GM12891 (cell line): ENCODE data around the gene ORC1.

Experiments used
- DNase-seq: peaks from one replicate; pipeline ENCODE4 v3.0.0; 2011; ENCODE audit warnings: low spot score; ENCODE audit not compliant: insufficient read length
- FAIRE-seq: peaks from 2 replicates; lab custom pipeline; 2011; peaks lifted over from hg19 to GRCh38; lab: Jason Lieb, UNC
- PAX5 ChIP-seq: IDR thresholded peaks from 2 replicates; pipeline ENCODE4 v1.6.1; 2011; ENCODE audit warnings: low read length, moderate library complexity, mild to moderate bottlenecking; ENCODE audit not compliant: insufficient read depth, severe bottlenecking
- POLR2A ChIP-seq: IDR thresholded peaks from 2 replicates; pipeline ENCODE4 v1.6.1; 2011; ENCODE audit warnings: low read depth, low read length, control low read depth
- POLR2AphosphoS5 ChIP-seq: IDR thresholded peaks from 2 replicates; pipeline ENCODE4 v1.6.1; 2011; ENCODE audit warnings: low read depth, low read length, control low read depth
- POU2F2 ChIP-seq: IDR thresholded peaks from 2 replicates; pipeline ENCODE4 v1.6.1; 2011; ENCODE audit warnings: low read depth, mild to moderate bottlenecking, control low read depth, low read length, moderate library complexity
- SPI1 ChIP-seq: IDR thresholded peaks from 2 replicates; pipeline ENCODE4 v1.6.1; 2011; ENCODE audit warnings: low read depth, low read length, control low read depth
- TAF1 ChIP-seq: IDR thresholded peaks from 2 replicates; pipeline ENCODE4 v1.6.1; 2011; ENCODE audit warnings: low read depth, low read length, control low read depth

ORC1 gene

GRCh38 chr1:52346653-52347052 is 57.6 kb downstream of the ORC1 start:
- no peak for FAIRE-seq
- DNase-seq = no peak
- TF ChIP-seq POU2F2 = no peak
- no peak for TF ChIP-seq POLR2AphosphoS5
- no peak for TF ChIP-seq PAX5
- no peak for TF ChIP-seq SPI1
- TF ChIP-seq TAF1 = no peak
- no peak for TF ChIP-seq POLR2A

DNA sequence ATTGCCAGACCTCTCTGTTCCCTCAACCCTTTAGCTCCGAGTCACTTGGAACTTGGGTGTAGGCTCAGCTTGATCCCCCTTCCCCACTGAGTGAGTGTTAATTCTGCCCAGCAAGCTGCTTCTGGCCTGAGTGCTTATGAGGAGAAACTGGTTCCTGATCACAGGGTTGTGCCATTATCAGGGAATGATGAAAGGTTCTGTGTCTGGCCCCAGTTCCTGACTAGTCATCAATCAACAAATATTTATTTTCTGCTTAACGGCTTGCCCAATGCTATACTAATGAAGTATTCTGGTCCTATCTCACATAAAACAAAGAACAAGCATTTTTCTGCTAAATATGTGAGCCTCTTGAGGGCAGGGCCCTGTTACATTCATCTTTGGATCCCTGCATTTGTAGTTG is 59.0 kb downstream of the ORC1 start:
- DNase-seq = no peak
- no peak for FAIRE-seq
- TF ChIP-seq POU2F2 (no peak), SPI1 (no peak), POLR2A (no peak), PAX5 (no peak), POLR2AphosphoS5 (no peak)

- FAIRE-seq (no peak), DNase-seq (no peak)
- TF ChIP-seq SPI1 (no peak), PAX5 (no peak), TAF1 (no peak), POU2F2 (no peak), POLR2A (no peak), POLR2AphosphoS5 (no peak)
These were observed 60.2 kb downstream of the ORC1 start for GRCh38 chr1:52343979-52344378.

DNA sequence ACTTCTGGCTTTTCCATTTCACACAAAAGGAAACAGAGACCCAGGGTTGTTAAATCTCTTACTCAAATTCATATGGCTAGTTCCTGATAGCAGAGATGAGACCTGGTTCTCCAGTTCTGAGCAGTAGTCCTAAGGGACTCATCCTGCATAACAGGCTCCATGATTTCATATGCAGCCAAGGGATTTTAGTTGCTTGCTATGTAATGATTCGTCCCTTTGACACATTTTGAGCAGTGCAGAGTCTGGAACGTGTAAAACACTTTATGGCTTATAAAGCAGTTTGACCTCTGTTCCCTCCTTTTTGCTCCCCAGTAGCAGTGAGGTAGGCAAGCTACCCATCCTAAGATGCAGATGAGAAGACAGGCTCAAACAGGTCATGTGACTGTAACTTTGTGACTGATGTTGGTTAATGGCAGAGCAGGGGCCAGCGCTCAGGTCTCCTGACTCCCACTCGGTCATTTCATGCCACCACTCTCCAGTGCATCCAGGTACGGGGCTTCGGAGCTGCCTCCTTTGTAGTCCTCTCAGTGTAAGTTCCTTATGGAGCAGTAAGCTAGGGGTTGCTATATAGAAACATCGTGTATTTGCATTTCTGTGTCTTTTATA is 62.5 kb downstream of the ORC1 start:
- DNase-seq (no peak), FAIRE-seq (no peak)
- TF ChIP-seq POLR2AphosphoS5 (no peak), POU2F2 (no peak), SPI1 (no peak), TAF1 (no peak)

- DNase-seq (no peak), FAIRE-seq (no peak)
- TF ChIP-seq TAF1 (no peak), POU2F2 (no peak), POLR2AphosphoS5 (no peak), PAX5 (no peak), SPI1 (no peak), POLR2A (no peak)
These were observed 66.8 kb downstream of the ORC1 start for GRCh38 chr1:52337439-52337838.

DNA sequence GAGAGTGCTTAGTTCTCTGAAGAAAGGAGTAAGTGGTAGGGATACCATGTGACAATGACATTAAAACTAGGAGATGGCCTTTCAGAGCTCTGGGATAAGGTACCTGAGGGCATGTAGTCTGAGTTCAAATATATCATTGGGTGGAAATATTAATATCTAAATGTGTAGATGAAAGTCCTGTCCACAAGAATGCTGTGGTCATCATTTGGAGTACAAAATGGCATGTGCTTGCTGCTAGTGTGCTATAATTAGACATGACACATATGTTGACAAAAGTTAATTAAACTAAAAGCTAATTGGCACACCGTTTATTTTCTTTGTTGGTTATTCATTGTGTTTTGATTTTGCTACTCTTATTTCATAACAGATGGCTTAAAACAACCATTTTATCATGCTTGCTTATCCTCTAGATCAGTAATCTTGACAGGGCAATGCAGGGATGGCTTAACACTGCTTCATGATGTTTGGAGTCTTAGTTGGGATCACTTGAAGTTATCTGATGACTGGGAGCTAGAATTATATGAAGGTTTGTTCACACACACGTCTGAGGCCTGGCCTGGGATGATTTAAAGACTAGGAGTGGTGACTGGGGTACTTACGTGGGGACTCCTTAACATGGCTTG is 69.2 kb downstream of the ORC1 start:
- DNase-seq (no peak), FAIRE-seq (peak; percentile 5)
- TF ChIP-seq PAX5 = no peak
- no peak for TF ChIP-seq SPI1
- no peak for TF ChIP-seq TAF1
- TF ChIP-seq POLR2A = no peak
- no peak for TF ChIP-seq POLR2AphosphoS5
- no peak for TF ChIP-seq POU2F2

GRCh38 chr1:52332411-52332810 is 71.8 kb downstream of the ORC1 start:
- FAIRE-seq (no peak), DNase-seq (no peak)
- no peak for TF ChIP-seq POU2F2
- TF ChIP-seq SPI1 = no peak
- TF ChIP-seq TAF1 = no peak
- TF ChIP-seq POLR2A = no peak
- TF ChIP-seq POLR2AphosphoS5 = no peak

DNA sequence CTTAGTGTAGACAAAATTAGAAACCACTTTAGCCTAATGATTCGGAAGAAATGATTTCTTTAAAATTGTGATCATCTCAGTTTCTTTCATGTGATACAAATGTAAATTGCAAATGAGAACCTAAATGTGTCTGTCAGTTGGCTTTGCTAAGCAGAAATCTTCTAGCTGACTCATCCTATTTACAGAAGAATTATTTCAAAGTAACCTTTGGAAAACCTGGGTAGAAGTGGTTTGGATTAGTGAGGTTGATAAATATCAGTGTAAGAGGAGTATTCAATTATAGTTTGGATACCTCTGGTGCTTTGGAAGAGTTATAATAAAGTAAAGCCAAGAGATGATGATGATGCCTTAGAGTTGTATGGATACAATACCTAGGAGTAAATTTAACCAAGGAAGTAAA is 75.6 kb downstream of the ORC1 start:
- DNase-seq = no peak
- TF ChIP-seq POLR2AphosphoS5 (no peak), SPI1 (no peak), TAF1 (no peak), POLR2A (no peak), PAX5 (no peak), POU2F2 (no peak)
- FAIRE-seq = no peak

- no peak for DNase-seq
- TF ChIP-seq TAF1 (no peak), POU2F2 (no peak), POLR2A (no peak), SPI1 (no peak), POLR2AphosphoS5 (no peak), PAX5 (no peak)
- FAIRE-seq = no peak
These were observed 78.4 kb downstream of the ORC1 start for GRCh38 chr1:52325786-52326185.
